CD14-positive monocyte (primary cell): ENCODE measurements around the gene CTNND2. TPM values are rescaled to one million over a fixed set of nuclear protein-coding genes. Genes with fewer than 3 reads are reported as not detected.

Experiments used
- DNase-seq, 3 donors: peaks; one replicate each; pipeline ENCODE4 v3.0.0-alpha.2; 2011 to 2022
- H2AFZ ChIP-seq: 2 replicates; pipeline ENCODE4 v1.6.0; 2012; ENCODE audit warnings: mild to moderate bottlenecking, low read depth, low read length, inconsistent platforms; ENCODE audit not compliant: insufficient read depth, poor library complexity, severe bottlenecking
- H3K27ac ChIP-seq, 2 donors: 1 replicate in 1 of 2; 2 replicates in 1 of 2; pipeline ENCODE4 v1.5.1; 2012 to 2013; ENCODE audit warnings: low read length in 2 of 2, control low read depth in 1 of 2, inconsistent platforms in 1 of 2, low read depth in 1 of 2, mild to moderate bottlenecking in 1 of 2
- H3K27me3 ChIP-seq, 2 donors: one replicate each; pipeline versions ENCODE4 v1.6.0 to v1.6.1; 2011 to 2013; ENCODE audit warnings: low read length in 2 of 2; ENCODE audit not compliant: control insufficient read depth in 2 of 2, insufficient read depth in 2 of 2
- H3K36me3 ChIP-seq, 2 donors: replicated peaks in 1 of 2; 1 replicate in 1 of 2; 2 replicates in 1 of 2; pipeline versions ENCODE4 v1.5.1 to v1.6.1; 2012 to 2013; ENCODE audit warnings: low read length in 2 of 2, control low read depth in 1 of 2, inconsistent platforms in 1 of 2, mild to moderate bottlenecking in 1 of 2; ENCODE audit not compliant: insufficient read depth in 2 of 2, control insufficient read depth in 1 of 2
- H3K4me1 ChIP-seq, 2 donors: 1 replicate in 1 of 2; 2 replicates in 1 of 2; pipeline versions ENCODE4 v1.5.1 to v1.6.1; 2012 to 2013; ENCODE audit warnings: low read length in 2 of 2, control low read depth in 1 of 2, inconsistent platforms in 1 of 2, mild to moderate bottlenecking in 1 of 2, moderate library complexity in 1 of 2; ENCODE audit not compliant: insufficient read depth in 2 of 2, control insufficient read depth in 1 of 2
- H3K4me2 ChIP-seq: replicated peaks from 2 replicates; pipeline ENCODE3; 2012; ENCODE audit warnings: low read length, moderate library complexity, mild to moderate bottlenecking; ENCODE audit not compliant: poor library complexity, severe bottlenecking; ENCODE audit errors: extremely low read depth
- H3K4me3 ChIP-seq, 3 experiments: fragments of 200-600 bp in 1 of 3; sonication (generic) in 1 of 3; replicated peaks in 1 of 3; 1 replicate in 2 of 3; 2 replicates in 1 of 3; pipeline ENCODE4 v1.5.1; 2011 to 2013; ENCODE audit warnings: low read length in 3 of 3, mild to moderate bottlenecking in 3 of 3, control low read depth in 2 of 3, low read depth in 2 of 3, inconsistent platforms in 1 of 3, moderate library complexity in 1 of 3
- H3K79me2 ChIP-seq: 2 replicates; pipeline ENCODE4 v1.6.0; 2012; ENCODE audit warnings: mild to moderate bottlenecking, control low read depth, inconsistent platforms, low read length, moderate library complexity; ENCODE audit not compliant: insufficient read depth
- H3K9ac ChIP-seq: 2 replicates; pipeline ENCODE4 v1.6.0; 2017; ENCODE audit warnings: low read length, mild to moderate bottlenecking; ENCODE audit not compliant: insufficient read depth, poor library complexity, severe bottlenecking
- H3K9me3 ChIP-seq, 2 donors: replicated peaks in 1 of 2; 1 replicate in 1 of 2; 2 replicates in 1 of 2; pipeline versions ENCODE4 v1.5.1 to v1.6.1; 2012 to 2013; ENCODE audit warnings: low read length in 2 of 2, control low read depth in 1 of 2; ENCODE audit not compliant: control insufficient read depth in 1 of 2, insufficient read depth in 1 of 2
- H4K20me1 ChIP-seq: 2 replicates; pipeline ENCODE4 v1.6.0; 2012; ENCODE audit warnings: mild to moderate bottlenecking, low read length, control low read depth, moderate library complexity; ENCODE audit not compliant: insufficient read depth
- H3K27ac Mint-ChIP-seq, 7 donors: one replicate each; pipeline ENCODE4 v1.8.0; 2020; ENCODE audit warnings: mild to moderate bottlenecking in 7 of 7, mixed read lengths in 7 of 7, moderate library complexity in 6 of 7, inconsistent platforms in 2 of 7
- H3K27me3 Mint-ChIP-seq, 3 donors: one replicate each; pipeline ENCODE4 v1.8.0; 2021 to 2022; ENCODE audit warnings: low read depth in 3 of 3, mild to moderate bottlenecking in 3 of 3, mixed read lengths in 3 of 3, moderate library complexity in 3 of 3, inconsistent platforms in 1 of 3
- H3K36me3 Mint-ChIP-seq, 2 donors: one replicate each; pipeline ENCODE4 v1.8.0; 2020; ENCODE audit warnings: mixed read lengths in 2 of 2, inconsistent platforms in 1 of 2, mild to moderate bottlenecking in 1 of 2
- H3K4me1 Mint-ChIP-seq: one replicate; pipeline ENCODE4 v1.8.0; 2020; ENCODE audit warnings: mild to moderate bottlenecking, mixed read lengths
- H3K4me3 Mint-ChIP-seq, 2 donors: one replicate each; pipeline ENCODE4 v1.8.0; 2020; ENCODE audit warnings: mild to moderate bottlenecking in 2 of 2, mixed read lengths in 2 of 2, moderate library complexity in 1 of 2
- H3K9me3 Mint-ChIP-seq, 7 donors: one replicate each; pipeline ENCODE4 v1.8.0; 2020 to 2022; ENCODE audit warnings: mixed read lengths in 7 of 7, mild to moderate bottlenecking in 6 of 7, moderate library complexity in 6 of 7, inconsistent platforms in 2 of 7
- CTCF ChIP-seq: fragments of 200-600 bp; IDR thresholded peaks from one replicate; pipeline ENCODE4 v1.8.0; 2022; ENCODE audit warnings: antibody characterized with exemption, mild to moderate bottlenecking
- WGBS: methylation state at CpG from one replicate; pipeline ENCODE4 v1.1.5; 2013; ENCODE audit warnings: missing lambda C conversion rate; ENCODE audit not compliant: insufficient coverage; 5-methylcytosine and 5-hydroxymethylcytosine counted together
- intact Hi-C, 2 donors: fragments of 100-400 bp; cut with micrococcal nuclease; formaldehyde crosslinking; loops; one replicate each; pipeline versions ENCODE4 v1.15.0 to v1.15.1; 2023
- polyA plus RNA-seq, 3 donors: library from polyadenylated mRNA; depleted of rRNA in 1 of 3; unstranded in 2 of 3; stranded (reverse) in 1 of 3; fragments of 300-500 nt in 2 of 3; fragments of >200 nt in 1 of 3; fragmentation: Illumina TruSeq in 2 of 3; gene quantifications; 1 replicate in 2 of 3; 2 replicates in 1 of 3; pipeline ENCODE4 v1.2.3, GENCODE V29; 2012 to 2021

The CTNND2 gene
- polyA plus RNA-seq, 3 donors, result not detected

GRCh38 chr5:10982626-10983025 lies 921.6 kb downstream of the CTNND2 start:
- Histone ChIP-seq H3K4me1 (no peaks in the 10 kb centered on the region), H3K9me3 (no peaks in the 10 kb centered on the region), H3K9ac (no peak overlapping the region), H3K27ac (no peak overlapping the region), H3K4me2 (no peak overlapping the region), H3K79me2 (no peaks in the 10 kb centered on the region), H3K4me3 (no peak overlapping the region), H3K36me3 (no peaks in the 10 kb centered on the region), H4K20me1 (no peaks in the 10 kb centered on the region), H2AFZ (no peak overlapping the region), H3K27me3 (no peaks in the 10 kb centered on the region)
- WGBS, result 81% methylated on average over 3 of the region's 3 CpGs
- peaks cover 2 to 3% (median 2%) of the 10 kb centered on the region in 3 donors for H3K27me3 Mint-ChIP-seq
- no peaks in the 10 kb centered on the region for H3K9me3 Mint-ChIP-seq
- DNase-seq, result no peak
- TF ChIP-seq CTCF, result no peak
- H3K27ac Mint-ChIP-seq, result no peak overlapping the region
- intact Hi-C loops, result no loop called here
- H3K36me3 Mint-ChIP-seq, result no peaks in the 10 kb centered on the region
- H3K4me3 Mint-ChIP-seq, result no peak overlapping the region
- H3K4me1 Mint-ChIP-seq, result peaks cover 15% of the 10 kb centered on the region

- no peaks in the 10 kb centered on the region for H3K36me3 ChIP-seq
- H3K79me2 ChIP-seq, result no peaks in the 10 kb centered on the region
- TF ChIP-seq CTCF, result no peak
- intact Hi-C loops, result no loop called here
- H3K4me1 Mint-ChIP-seq, result peaks cover 18% of the 10 kb centered on the region
- H3K4me2 ChIP-seq, result no peak overlapping the region
- H2AFZ ChIP-seq, result no peak overlapping the region
- WGBS, result 97% methylated on average over 3 of the region's 3 CpGs
- H3K9ac ChIP-seq, result no peak overlapping the region
- no peaks in the 10 kb centered on the region for H3K27me3 ChIP-seq
- H3K9me3 ChIP-seq, result no peaks in the 10 kb centered on the region
- no peaks in the 10 kb centered on the region for H3K36me3 Mint-ChIP-seq
- no peak overlapping the region for H3K4me3 Mint-ChIP-seq
- no peak overlapping the region for H3K27ac ChIP-seq
- no peak for DNase-seq
- no peaks in the 10 kb centered on the region for H3K9me3 Mint-ChIP-seq
- no peaks in the 10 kb centered on the region for H4K20me1 ChIP-seq
- peaks cover 7% of the 10 kb centered on the region in 2 donors for H3K4me1 ChIP-seq
- H3K27ac Mint-ChIP-seq, result no peak overlapping the region
- H3K4me3 ChIP-seq, result no peak overlapping the region
- H3K27me3 Mint-ChIP-seq, result peaks cover 2 to 3% (median 2%) of the 10 kb centered on the region in 3 donors
Measured at GRCh38 chr5:10981932-10982331, 922.3 kb downstream of the CTNND2 start.
